Activated gamma-delta T cell treated with anti-CD3 and anti-CD28 coated beads, Interleukin-2, amount 50 U/mL, for 16 hours (primary cell): ENCODE results near the gene SOBP.

Experiments used
- DNase-seq: peaks from one replicate; pipeline ENCODE4 v3.0.0-alpha.2; 2020; ENCODE audit warnings: low read depth

SOBP gene

DNA sequence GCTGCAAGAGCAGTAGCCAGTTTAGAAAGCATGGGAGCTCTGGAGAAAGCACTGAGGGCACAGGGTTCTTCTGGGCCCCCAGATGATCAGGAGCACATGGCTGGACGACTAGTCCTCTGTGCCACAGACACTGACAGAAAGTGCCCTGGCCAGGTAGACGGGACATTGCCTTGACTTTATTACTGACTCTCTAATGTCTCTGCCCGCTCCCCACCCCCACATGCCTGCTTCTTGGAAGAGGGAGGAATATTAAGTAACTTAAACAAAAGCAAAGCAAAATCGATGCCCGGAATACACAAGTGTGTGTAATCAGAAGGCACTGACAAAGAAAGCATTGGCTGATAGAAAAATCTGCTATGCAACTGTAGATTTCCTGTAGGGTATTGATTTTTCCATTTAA lies 99.3 kb downstream of the SOBP start:
- DNase-seq, result no peak

DNA sequence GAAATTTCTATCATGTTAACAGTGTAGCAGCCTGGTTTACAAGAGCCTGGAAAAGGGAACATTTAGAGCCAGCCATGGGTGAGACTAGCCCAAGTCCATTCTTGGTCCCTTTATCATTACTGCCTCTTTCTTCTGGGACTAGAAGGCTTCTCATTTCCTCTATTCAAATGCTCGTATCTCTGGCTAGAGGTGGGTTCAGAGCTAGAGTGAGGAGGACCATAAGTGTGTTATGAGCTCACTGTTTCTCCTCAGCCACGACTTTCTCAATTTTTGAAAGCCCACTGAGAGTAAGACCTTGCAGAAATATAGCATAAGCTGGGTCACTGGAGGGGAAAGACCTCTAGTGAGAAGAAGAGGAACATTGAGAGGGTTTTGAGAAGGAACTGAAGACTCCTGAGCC lies 100.0 kb downstream of the SOBP start:
- no peak for DNase-seq

DNA sequence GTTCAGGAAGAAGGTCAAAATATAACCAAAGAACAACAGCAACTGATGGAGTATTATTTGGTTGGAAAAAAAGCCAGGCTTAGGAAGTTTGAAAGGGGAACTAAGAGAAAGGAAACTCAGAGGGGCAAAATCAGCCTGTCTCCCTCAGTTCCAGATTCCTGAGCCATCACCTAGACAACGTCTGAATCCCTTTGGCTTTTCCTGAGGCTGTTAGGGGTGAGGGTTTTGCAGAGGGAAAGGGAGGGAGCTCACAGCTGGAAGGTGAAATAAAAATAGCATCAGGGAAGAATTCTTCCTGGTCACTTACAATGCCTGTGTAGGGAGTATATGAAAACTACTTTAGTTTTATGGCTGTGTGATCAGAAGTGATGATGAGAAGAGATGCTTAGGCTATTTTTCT lies 100.5 kb downstream of the SOBP start:
- DNase-seq, result no peak

DNA sequence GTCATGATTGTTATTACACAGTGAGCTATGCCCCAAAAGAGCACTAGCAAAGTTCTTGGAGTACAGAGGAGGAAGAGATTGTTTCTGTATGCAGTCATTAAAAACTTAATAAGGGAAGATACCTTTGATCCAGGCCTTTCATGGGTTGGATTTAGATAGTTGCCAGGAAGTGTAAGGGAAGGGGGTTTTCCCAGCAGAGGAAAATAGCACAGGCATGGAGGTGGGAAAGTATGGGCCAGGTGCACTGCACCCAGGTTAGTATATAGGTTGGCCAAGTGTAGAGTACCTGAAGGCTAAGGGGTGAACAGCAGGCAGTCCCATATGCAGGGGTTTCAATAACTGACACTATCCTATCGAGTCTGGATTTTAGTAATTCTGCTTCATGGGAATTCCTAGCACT lies 101.4 kb downstream of the SOBP start:
- no peak for DNase-seq

DNA sequence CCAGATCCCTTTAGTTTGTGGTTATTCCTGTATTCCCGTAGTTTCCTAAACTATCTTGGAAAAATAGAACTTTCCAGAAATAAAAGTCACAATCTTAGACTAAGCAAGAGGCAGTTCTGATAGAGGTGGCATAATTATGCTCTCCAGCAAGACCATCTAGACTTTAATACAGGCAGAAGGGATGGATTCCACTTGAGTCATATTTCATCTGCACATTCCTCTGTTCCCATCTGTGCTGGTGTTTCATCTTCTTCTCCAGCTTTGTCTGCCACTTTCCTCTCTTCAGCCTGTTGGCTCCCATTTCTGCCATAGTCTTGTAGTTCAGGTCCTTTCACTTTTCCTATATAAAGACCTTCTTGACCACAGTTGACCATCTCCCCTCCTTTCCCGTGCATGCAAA lies 102.9 kb downstream of the SOBP start:
- DNase-seq, result no peak

DNA sequence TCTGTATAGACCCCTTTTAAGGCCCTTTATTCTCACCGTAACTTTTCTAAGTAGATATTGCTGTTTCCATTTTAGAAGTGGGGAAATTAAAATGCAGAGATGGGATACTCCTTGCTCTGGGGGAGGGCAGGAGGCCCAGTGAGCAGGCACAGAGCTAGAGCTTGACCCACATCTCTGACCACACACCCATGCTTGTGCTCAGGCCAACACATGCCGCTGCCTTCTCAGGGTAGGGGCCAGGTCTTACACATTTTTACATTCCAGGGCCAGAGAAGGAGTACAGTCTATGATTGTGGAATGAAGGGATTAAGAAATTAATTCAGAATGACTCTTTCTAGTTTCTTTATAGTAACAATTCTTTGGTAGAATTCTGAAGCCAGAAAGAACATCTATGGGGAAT lies 104.8 kb downstream of the SOBP start:
- no peak for DNase-seq

DNA sequence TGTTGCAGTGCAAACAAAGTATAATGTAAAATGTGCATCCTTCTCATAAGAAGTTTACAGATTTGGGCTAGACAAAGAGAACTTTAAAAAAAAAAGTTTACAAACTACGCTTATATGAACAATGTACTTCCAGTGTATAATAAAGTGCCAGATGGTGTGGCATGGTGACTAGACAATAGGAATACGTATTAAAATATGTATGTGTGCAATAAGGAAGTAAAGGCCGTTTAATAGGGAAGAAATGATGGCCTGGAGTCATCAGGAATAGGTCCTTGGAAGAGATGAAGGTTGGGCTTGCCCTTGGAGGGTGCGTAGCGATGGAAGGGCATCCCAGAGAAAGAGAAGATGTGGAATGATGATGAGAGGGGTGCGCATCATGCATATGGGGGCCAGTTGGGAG lies 108.2 kb downstream of the SOBP start:
- no peak for DNase-seq

DNA sequence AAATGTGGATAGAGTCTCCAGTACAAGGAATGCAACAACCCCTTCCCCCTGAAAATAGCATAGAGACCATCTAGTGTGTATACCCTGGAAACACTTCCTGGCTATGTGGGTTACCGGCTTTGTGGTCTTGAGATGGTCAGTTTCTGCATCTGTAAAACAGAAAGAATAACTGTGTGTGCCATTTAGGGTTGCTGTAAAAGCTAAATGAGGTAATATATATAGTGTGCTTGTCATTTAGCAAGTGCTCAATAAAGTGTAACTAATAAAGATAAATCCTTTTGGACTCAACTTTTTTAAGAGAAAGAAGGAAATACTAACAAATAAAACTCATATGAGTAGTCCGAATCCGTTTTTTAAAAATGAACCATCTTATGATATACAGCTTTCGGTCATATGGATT lies 109.1 kb downstream of the SOBP start:
- DNase-seq, result no peak

DNA sequence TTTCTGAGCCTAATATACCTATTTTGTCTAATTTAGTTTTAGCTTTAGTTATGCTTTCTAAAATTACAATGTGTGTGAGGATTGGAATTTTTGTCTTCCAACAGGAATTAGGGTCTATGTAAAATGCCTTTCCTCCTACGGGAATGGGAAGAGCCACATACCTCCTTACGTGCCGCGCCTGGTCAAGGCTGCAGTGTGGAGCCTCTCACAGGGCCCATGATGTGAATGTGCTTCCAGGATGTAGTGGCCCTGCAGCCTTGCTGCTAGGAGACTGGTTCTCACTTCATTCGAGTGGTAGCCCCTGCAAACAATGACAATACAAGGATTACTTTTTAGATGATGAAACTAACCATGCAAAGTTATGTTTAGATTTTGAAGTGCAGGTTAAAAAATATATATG lies 110.2 kb downstream of the SOBP start:
- no peak for DNase-seq

DNA sequence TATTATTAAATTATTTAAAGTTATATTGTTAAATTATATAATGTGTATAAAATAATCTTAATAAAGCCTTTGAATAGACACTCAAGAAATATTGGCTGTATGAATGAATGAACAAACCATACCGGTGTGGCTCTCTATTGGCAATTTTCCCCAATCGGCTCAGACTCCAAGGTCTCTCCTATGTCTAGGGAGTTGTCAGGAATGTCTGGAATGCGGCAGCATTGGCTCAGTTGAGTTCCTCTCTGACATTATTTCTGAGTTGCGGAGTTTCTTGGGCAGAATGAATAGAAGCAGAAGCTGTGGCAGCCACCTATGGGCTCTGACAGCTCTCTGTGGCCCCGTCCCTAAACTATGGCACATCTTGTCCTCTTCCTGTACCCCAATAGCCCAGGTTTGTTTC lies 111.0 kb downstream of the SOBP start:
- no peak for DNase-seq

DNA sequence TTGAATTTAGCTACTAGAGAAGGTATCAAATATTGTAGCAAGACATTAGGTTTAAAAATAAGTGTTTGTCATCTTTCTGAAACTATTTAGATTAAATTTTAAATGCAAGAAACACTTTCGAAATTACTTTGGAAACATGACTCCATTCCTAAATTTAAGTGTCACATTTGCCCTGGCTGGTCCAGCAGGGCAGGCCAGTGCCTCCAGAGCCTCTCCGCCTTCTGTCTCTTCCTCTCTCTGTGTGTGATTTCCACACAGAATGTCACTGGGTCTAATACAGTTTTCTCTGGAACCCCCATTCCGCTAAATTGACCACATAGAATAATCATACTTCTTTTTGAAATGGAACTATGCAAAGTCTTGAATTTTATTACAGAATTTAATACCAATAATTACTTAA lies 111.5 kb downstream of the SOBP start:
- no peak for DNase-seq

DNA sequence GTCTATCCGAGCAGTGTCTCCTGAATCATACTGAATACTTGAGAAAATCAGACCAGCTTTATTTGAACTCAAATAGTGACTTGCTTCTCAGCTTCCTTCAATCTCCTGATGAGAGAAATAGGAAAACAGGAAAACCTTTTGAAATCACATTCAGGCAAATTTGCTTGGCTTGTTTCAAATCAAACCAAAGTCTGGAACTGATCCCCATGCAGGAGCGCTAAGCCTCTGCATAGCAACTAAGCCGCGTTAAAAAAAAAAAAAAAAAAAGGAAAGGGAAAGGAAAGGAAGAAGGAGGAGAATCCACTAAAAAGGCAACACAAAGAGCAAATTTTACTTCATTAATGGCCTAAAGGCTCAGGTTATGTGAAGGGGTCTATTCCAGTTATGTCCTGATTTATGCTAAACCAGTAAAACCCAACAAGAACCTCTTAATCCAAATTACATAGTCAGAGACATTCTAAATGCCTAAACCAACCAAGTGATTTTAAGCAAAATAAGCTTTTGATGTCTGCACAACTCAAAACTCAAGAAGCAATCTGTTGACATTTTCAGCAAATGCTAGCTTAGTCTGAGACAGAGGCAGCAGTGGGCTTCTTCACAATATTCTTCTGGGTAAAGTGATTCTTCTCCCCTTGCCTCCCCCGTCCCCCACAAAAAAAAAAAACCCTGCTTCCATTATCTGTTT lies 112.5 kb downstream of the SOBP start:
- DNase-seq, result no peak

DNA sequence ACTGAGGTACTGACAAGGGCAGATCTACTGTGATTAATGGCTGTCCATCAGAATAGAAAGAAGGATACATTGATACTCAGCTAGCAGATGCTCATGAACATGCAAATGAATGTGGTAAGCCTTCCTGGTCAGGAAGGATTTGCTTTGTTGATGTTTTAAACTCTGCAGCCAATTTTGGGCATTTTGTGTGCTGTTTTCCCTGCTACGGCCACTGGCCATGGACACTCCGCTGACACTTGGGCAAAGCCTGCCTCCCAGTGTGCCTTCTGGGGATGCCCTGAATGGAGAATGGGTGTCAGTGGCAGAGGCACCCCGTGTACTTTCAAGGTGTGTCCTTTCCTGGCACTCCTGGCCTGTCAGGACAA lies 113.1 kb downstream of the SOBP start:
- no peak for DNase-seq

DNA sequence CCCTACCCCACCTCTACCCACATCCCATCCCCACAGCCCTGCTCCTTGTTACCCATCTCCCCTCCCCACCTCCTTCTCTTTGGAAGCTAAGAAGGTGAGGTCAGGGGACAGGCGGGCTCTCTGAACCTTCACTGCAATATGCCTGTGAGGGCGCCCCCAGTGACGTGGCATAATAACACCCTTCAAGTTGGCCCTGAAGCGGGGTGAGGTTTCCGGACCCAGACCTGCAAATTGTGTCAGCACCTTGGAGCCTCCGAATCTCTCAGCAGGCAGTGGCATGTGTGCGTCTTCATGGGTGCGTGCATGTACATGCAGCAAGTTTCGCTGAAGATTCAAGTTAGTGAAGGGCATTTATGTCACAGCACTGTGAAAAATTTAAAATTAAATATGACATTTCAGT lies 114.6 kb downstream of the SOBP start:
- DNase-seq, result no peak

DNA sequence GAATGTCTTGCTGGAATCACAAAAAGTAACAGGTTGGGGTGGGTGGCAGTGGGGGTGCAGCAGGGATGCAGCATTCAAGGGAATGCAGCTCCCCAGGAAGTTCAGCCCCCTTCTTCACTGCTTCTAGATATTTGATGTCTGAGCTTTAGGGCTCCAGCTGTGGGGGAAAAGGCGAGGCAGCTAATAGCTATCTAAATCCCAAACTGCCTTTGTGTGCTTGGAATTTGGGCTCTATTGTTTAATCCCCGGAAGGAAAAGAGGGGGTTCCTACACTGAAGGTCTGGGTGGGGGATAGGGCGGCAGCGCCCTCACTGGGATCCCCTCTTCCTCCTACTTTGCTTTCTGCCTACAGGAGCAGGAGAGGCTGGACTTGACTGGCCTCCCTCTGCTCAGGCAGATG lies 116.5 kb downstream of the SOBP start:
- no peak for DNase-seq

DNA sequence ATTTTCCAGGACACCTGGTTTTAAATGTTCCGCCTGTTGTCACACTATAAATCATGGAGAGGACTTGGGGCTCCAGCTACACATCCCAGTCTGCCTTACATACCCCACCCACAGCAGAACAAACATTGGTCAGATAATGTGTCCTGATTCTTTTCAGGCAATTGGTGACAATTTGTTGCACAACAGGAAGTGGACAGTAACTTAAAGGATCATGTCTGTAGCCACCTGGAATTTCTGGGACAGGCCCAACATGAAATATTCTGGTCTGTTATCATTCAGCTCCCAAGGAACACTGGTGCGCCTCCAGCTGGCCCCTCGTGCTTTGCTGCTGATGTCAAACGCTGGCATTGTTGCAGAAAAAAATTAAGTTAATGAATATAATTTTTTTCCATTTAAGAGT lies 117.2 kb downstream of the SOBP start:
- DNase-seq, result no peak

DNA sequence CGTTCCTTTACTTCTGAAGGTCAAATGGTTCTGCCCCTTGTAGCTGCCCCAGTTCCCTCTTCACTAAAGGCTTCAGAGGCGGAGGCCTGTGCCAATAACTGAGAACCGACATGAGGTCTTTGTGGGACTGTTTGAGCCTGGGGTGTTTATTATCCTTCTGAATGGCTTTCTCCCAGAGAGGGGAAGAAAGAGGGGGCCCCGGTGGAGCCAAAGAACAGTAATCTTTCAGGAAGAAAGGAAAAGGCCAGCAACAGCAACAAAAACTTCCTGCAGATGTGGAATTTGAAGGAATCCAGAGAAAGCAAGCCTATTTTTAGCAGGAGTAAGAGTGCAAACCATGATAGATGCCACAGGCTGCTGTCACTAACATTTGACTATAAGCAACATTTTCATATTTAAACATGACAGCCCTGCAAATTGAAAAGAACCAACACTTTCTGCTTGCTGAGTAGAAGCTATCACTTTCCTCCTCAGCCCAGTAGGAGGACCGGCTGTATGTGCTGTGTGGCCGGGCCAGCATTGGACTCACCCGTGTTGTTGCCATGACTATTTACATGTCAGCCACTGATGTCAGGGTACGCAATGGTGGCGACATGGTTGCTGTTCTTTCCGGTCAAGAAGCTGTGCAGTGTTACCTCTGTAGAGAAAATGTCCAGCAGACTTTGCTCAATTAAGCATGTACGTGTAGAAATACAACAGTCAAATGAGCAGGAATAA lies 121.3 kb downstream of the SOBP start:
- DNase-seq, result no peak

DNA sequence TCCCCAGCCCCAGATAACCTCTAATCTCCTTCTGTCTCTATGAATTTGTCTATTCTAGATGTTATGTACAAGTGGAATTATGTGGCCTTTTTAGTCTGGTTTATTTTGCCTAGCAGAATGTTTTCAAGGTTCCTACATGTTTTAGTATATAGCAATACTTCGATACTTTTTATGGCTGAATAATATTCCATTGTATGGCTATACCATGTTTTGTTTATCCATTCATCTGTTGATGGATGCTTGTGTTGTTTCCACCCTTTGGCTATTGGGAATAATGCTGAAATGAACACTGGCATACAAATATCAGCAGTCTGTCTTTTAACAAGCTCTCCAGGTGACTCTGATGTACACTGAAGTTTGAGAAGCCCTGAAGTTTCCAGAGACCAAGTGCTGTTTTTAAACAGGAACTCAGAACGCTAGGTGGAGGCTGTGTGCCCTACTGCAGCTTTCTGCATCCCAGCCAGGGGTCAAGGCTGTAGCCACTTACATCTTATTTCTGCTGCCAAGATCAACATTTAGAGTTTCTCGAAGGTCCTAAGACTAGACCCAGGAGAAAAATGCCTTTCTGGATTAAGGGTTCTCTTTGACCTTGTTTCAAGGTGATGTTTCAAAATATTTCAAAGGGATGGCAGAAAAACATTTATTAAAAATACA lies 123.0 kb downstream of the SOBP start:
- no peak for DNase-seq

DNA sequence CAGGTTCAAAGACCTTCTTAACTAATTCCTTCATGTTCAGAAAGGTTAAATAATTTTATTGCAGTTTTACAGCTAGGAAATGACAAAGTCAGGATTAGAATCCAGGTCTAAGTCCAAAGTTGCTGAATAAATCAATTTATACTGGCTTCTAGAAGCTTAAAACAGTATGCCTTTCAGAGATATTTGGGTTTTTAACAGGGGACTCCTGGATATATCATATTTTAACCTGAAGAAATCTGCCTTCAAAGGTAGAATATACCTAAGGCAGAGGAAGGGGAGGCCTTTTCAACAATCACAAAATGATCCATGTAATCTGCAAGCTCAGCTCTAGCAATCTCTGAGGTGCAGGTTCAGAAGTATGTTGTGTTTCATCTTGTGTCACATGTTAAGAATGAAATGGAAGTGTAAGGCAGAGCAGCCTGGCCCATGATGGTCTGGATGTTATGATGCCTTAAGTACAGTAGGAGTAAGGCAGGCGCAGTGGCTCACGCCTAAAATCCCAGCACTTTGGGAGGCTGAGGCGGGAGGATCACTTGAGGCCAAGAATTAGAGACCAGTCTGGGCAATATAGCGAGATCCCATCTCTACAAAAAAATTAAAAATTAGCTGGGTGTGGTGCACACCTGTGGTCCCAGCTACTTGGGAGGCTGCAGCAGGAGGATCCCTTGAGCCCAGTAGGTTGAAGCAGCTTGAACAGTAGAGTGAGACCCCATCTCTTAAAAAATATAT lies 123.9 kb downstream of the SOBP start:
- no peak for DNase-seq

DNA sequence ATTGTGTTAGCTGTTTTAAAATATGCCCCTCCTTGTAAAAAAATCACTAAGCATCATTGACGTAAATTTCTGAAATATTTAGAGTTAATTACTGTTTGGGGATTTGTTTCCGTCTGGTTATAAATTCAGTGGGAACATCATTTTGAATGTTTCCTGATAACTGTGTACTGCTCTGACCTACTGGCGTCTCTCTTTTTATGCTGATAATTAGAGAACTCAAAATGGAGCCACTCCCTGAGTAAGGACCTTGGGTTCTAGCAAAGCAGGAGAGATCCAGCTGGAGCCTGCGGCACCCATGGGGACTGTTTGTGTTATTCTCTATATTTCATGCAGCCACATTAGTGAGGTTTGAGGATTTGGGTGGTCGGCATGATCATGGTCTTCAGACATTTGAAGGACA lies 124.9 kb downstream of the SOBP start:
- DNase-seq, result no peak

DNA sequence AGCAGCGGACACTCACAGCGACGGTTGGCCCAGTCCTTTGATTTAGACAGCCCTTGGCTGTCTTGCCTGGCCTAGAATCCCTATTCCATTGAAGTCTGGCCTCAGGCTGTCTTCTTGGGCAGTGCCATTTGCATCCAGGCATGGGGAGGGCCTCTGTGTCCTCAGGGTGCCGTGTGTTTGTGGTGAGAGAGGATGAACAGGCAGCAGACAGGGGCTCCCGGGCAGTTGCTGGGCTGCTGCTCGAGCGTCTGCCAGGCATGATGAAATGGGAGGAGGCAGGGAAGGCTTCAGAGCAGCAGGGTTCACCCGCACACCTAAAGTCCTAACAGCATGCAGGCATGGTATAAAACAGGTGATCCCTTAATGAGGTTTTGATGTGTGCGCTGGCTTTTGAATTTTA lies 126.9 kb downstream of the SOBP start:
- no peak for DNase-seq

DNA sequence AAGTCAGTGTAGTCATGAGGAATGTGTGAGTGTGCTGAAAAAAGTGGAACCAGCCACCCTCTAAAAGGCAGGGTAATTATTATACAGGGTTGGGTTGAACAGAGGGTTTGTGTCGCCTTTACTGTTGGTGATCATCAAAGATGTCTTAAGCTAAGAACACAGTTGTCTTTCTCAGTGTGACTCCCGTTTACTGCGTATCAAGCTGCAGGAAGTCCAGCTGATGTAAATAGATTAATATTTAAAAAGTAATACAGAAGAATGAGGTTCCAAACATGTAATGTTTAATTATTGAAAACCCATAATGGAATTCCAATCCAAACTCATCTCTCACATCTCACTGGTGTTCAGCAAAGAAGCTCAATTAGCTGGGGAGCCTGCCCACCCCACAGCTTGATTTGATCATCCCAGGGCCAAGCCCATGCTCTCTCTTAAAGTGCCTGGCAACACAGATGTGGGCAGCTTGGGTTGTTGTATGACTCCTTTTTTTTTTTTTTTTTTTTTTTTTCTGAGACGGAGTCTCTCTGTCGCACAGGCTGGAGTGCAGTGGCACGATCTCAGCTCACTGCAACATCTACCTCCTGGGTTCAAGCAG lies 127.5 kb downstream of the SOBP start:
- DNase-seq, result no peak

DNA sequence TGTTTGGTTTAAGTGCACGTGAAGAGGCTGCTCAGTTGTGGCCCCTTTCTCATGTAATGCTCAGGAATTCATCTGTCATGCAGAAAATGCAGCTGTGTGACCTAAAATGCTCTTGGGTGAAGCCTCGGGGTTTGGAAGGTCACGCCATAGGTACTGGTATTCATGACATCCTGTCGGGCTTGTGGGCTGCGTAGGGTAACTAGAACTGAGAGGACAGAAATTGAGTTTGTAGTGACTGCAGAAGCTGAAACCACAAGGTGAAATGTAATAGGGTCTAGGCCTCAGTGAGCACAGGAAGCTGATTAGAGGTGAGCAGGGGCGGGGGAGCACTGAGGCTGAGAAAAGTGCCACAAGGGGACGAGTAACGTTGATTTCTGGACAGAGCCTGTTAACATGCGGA lies 128.8 kb downstream of the SOBP start:
- DNase-seq, result peak; percentile 16
